Ovary (tissue), 9 donors: ENCODE measurements around the gene COL7A1. TPM values are rescaled to one million over a fixed set of nuclear protein-coding genes. Genes with fewer than 3 reads are reported as not detected.

Experiments
- DNase-seq, 5 donors: peaks; one replicate each; pipeline ENCODE4 v3.0.0-alpha.2; 2019 to 2020
- H3K27ac ChIP-seq, 2 donors: fragments of 200-600 bp; one replicate each; pipeline versions ENCODE4 v1.5.1 to v1.8.0; 2019 to 2022
- H3K27me3 ChIP-seq: fragments of 200-600 bp; one replicate; pipeline ENCODE4 v1.8.0; 2022
- H3K36me3 ChIP-seq: fragments of 200-600 bp; sonication (generic); one replicate; pipeline ENCODE4 v1.5.1; 2019
- H3K4me1 ChIP-seq: one replicate; pipeline ENCODE4 v1.8.1; 2013; ENCODE audit warnings: mild to moderate bottlenecking, moderate library complexity; ENCODE audit not compliant: insufficient read depth
- H3K4me3 ChIP-seq: fragments of 200-600 bp; sonication (generic); one replicate; pipeline ENCODE4 v1.5.1; 2017
- H3K9me3 ChIP-seq, 2 donors: fragments of 200-600 bp in 1 of 2; sonication (generic) in 1 of 2; one replicate each; pipeline versions ENCODE4 v1.5.1 to v1.8.1; 2013 to 2019; ENCODE audit warnings: mild to moderate bottlenecking in 1 of 2, moderate library complexity in 1 of 2
- CTCF ChIP-seq, 3 donors: fragments of 450-650 bp in 2 of 3; fragments of 200-600 bp in 1 of 3; IDR thresholded peaks; one replicate each; pipeline versions ENCODE4 v1.5.1 to v1.8.0; 2016 to 2022; ENCODE audit warnings: antibody characterized with exemption in 3 of 3, mild to moderate bottlenecking in 1 of 3
- EP300 ChIP-seq: sonication (generic); formaldehyde crosslinking; IDR thresholded peaks from one replicate; pipeline ENCODE4 v1.6.1; 2017; ENCODE audit warnings: antibody characterized with exemption
- POLR2A ChIP-seq: fragments of 450-650 bp; IDR thresholded peaks from one replicate; pipeline ENCODE4 v1.6.1; 2017; ENCODE audit warnings: antibody characterized with exemption, mild to moderate bottlenecking, moderate library complexity
- WGBS, 3 donors: extraction: QIAGEN DNeasy Blood & Tissue Kit in 1 of 3; methylation state at CpG; one replicate each; pipeline versions ENCODE4 v1.1.5 to v1.1.7; 2013 to 2017; 5-methylcytosine and 5-hydroxymethylcytosine counted together
- intact Hi-C, 4 donors: fragments of 100-400 bp; cut with DNase I; formaldehyde crosslinking; loops; one replicate each; pipeline versions ENCODE4 v1.11.0 to v1.15.1; 2022 to 2023
- polyA plus RNA-seq, 2 donors: library from polyadenylated mRNA; stranded (reverse); fragments of 200-250 nt in 1 of 2; fragments of 350-450 nt in 1 of 2; fragmentation: Illumina TruSeq in 1 of 2; extraction: RNeasy Lipid Tissue Mini Kit (QIAGEN cat#74804) in 1 of 2; gene quantifications; one replicate each; pipeline ENCODE4 v1.2.3, GENCODE V29; 2013 to 2014
- total RNA-seq, 7 donors: library from RNA; depleted of rRNA in 2 of 7; stranded (reverse); fragments of >200 nt in 2 of 7; fragmentation: NEBNext Ultra II Directional in 3 of 7; extraction: Animal tissue kit (Norgen Biotek cat#: 25700) in 3 of 7; gene quantifications; one replicate each; pipeline versions ENCODE4 v1.1.0 to v1.2.4, GENCODE V29; 2016 to 2023
- donor health status: DM: no; HTN: no; CAD: no; lungs with moderate emphysema.
- donor health status: DM: no; HTN: no; CAD: no.
- donor health status: Bipolar disorder and iron deficiency.
- donor health status: DM: yes; HTN: yes; CAD: no.
- donor health status: DM: no; HTN: no; CAD: no.
- donor health status: DM: yes; HTN: yes; CAD: no.

The COL7A1 gene
- total and polyA plus RNA-seq, 9 donors: 1.1 to 18.4 (median 8.3) TPM

DNA sequence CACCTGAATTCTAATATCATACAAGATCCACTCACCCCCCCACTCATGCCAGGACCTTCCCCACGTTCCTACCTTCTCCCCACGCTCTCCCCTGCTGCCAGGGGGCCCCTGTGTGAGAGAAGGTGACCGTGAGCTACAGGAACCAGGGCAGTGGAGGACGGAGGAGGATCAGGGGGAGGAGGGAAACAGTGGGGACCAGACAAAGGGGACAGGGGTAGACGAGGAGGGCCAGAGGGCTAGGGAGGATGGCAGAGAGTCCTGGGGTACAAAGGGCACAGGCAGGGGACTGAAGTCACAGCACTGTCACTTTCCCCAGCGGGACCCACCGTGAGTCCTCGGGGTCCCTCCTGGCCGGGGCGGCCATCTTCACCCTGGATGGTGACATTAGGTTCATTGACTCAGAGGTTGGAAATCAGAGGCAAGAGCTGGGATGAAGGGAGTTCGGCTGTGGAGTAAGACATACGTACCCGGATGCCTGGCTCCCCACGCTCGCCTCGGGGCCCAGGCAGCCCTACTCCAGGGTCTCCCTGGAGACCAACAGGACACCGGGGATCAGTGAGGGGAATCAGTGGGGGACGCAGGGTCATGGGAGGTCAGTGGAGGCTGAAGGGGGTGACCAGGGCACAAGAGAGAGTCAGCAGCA, 25.2 kb downstream of the COL7A1 start:
- Histone ChIP-seq H3K4me1 (no peaks in the 10 kb centered on the region), H3K27ac (no peak overlapping the region), H3K4me3 (no peak overlapping the region), H3K9me3 (no peaks in the 10 kb centered on the region), H3K27me3 (no peaks in the 10 kb centered on the region), H3K36me3 (no peaks in the 10 kb centered on the region)
- no peak for DNase-seq
- 91 to 92% (median 91%) methylated on average over 18 of the region's 18 CpGs for WGBS, 3 donors
- intact Hi-C loops: no loop called here
- TF ChIP-seq EP300 (no peak), CTCF (IDR thresholded peaks at IDR 0.05) (no peak), POLR2A (no peak)

DNA sequence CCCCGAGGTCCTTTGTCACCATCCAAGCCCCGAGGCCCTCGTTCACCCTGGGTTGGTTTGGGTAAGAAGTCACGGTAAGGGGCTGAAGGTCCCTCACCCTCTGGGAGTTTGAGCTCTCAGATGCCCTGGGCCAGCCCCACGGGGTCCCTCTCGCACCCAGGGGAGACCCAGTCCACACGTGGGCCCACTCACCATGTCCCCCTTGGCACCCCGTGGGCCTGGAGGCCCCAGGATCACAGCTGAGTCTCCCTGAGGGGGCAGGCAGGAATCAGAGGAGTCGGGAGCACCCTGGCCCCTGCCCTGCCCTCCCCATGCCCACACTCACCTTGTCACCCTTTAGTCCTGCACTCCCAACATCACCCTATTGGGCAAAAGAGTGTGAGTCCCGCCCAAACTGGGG, 25.7 kb downstream of the COL7A1 start:
- Histone ChIP-seq H3K9me3 (no peaks in the 10 kb centered on the region), H3K4me3 (no peak overlapping the region), H3K27ac (no peak overlapping the region), H3K36me3 (no peaks in the 10 kb centered on the region), H3K4me1 (no peaks in the 10 kb centered on the region), H3K27me3 (no peaks in the 10 kb centered on the region)
- DNase-seq: no peak
- 89 to 93% (median 89%) methylated on average over 10 of the region's 10 CpGs for WGBS, 3 donors
- intact Hi-C loops: no loop called here
- TF ChIP-seq CTCF (IDR thresholded peaks at IDR 0.05) (no peak), POLR2A (no peak), EP300 (no peak)

DNA sequence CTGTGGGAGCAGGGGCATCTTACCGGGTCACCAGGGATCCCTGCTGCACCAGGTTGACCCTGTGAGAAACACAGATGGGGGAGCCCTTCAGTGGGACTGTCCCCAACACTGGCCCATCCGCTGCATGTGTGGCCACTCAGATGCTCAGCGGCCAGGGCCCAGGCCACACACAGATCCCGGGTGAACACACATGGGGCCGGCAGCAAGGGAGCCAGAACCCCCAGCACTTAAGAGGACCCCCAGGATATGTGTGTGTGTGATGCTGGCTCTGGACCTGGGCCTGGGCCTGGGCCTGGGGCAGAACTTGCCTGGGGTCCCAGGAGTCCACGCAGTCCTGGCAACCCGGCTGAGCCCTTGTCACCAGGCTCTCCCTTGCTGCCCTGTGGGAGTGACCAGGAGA, 26.7 kb downstream of the COL7A1 start:
- no peaks in the 10 kb centered on the region for H3K4me1 ChIP-seq
- no peaks in the 10 kb centered on the region for H3K9me3 ChIP-seq
- WGBS, 3 donors: 89 to 98% (median 91%) methylated on average over 6 to 7 of the region's 7 CpGs
- no peak overlapping the region for H3K4me3 ChIP-seq
- H3K27ac ChIP-seq: no peak overlapping the region
- intact Hi-C loops: no loop called here
- H3K27me3 ChIP-seq: no peaks in the 10 kb centered on the region
- H3K36me3 ChIP-seq: no peaks in the 10 kb centered on the region
- DNase-seq: no peak
- TF ChIP-seq CTCF (IDR thresholded peaks at IDR 0.05) (no peak), POLR2A (no peak), EP300 (no peak)

DNA sequence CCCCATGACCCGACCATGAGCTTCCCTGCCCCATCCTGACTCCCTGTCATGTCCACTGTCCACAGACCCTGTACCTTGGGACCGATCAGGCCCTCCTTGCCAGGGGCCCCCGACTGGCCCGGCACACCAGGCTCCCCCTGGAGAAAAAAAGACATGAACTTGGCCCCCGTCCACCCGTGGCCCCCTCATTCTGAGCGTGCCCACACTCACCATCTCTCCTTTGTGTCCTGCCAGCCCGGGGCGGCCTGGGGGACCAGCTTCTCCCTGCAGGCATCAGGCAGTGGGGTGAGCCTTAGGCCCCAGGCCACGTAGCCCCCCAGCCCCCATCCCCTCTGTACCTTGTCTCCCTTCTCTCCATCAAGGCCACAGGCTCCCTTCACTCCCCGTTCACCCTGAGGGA, 27.6 kb downstream of the COL7A1 start:
- H3K27ac ChIP-seq: no peak overlapping the region
- no peaks in the 10 kb centered on the region for H3K4me1 ChIP-seq
- intact Hi-C loops: no loop called here
- H3K27me3 ChIP-seq: no peaks in the 10 kb centered on the region
- DNase-seq: no peak
- H3K36me3 ChIP-seq: no peaks in the 10 kb centered on the region
- WGBS, 3 donors: 86 to 95% (median 93%) methylated on average over 11 of the region's 11 CpGs
- no peaks in the 10 kb centered on the region for H3K9me3 ChIP-seq
- H3K4me3 ChIP-seq: no peak overlapping the region
- TF ChIP-seq CTCF (IDR thresholded peaks at IDR 0.05): no peak
- no peak for TF ChIP-seq EP300
- no peak for TF ChIP-seq POLR2A
